GM12891 (cell line): ENCODE data around the gene TENM4.

Experiments
- POLR2A ChIP-seq: IDR thresholded peaks from 2 replicates; pipeline ENCODE4 v1.6.1; 2011; ENCODE audit warnings: low read depth, low read length, control low read depth
- SPI1 ChIP-seq: IDR thresholded peaks from 2 replicates; pipeline ENCODE4 v1.6.1; 2011; ENCODE audit warnings: low read depth, low read length, control low read depth
- TAF1 ChIP-seq: IDR thresholded peaks from 2 replicates; pipeline ENCODE4 v1.6.1; 2011; ENCODE audit warnings: low read depth, low read length, control low read depth

DNA sequence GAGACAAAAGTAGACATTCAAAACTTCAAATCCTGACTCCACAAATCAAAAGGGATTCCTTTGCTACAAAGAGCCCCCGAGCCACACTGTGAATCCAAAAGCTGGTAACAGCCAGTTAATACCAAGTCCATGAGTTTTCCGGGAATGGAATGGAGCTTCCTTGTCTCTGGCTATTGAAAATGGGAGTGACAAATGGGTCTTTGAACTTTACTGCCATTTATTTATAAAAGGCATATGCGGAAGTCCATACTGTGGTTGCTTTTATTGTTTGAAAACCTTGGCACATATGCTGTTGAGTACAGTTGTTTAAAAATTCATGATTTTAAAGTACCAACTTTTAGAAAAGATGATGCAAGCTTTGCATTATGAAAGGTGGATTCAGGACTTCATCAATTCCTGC, 659.9 kb downstream of the TENM4 start:
- TF ChIP-seq SPI1 (no peak), TAF1 (no peak), POLR2A (no peak)
